K562 (cell line): ENCODE measurements around the gene SLC5A6. TPM values are rescaled to one million over a fixed set of nuclear protein-coding genes. Genes with fewer than 3 reads are reported as not detected.
A peak's percentile ranks its signal among the peaks of the same experiment; 100 is the strongest.

ENCODE experiments used
- ADNP ChIP-seq: fragments of 200-800 bp; sonication (Bioruptor generic); IDR thresholded peaks from 2 replicates; pipeline ENCODE4 v1.6.1; 2016; ENCODE audit warnings: missing genetic modification characterization, missing compliant biosample characterization
- CSDE1 ChIP-seq, 2 experiments: fragments of 450-650 bp; IDR thresholded peaks; 2 replicates each; pipeline ENCODE4 v1.6.1; 2016; ENCODE audit warnings: mild to moderate bottlenecking in 1 of 2
- DDX20 ChIP-seq: fragments of 450-650 bp; IDR thresholded peaks from 2 replicates; pipeline ENCODE4 v1.6.1; 2016; ENCODE audit warnings: missing genetic modification characterization, low read depth, mild to moderate bottlenecking, missing compliant biosample characterization, moderate library complexity
- ILK ChIP-seq: fragments of 450-650 bp; IDR thresholded peaks from 2 replicates; pipeline ENCODE4 v1.6.1; 2016; ENCODE audit warnings: missing genetic modification characterization, low read depth, mild to moderate bottlenecking, missing compliant biosample characterization, moderate library complexity, borderline replicate concordance
- KAT7 ChIP-seq: sonication (generic); formaldehyde crosslinking; IDR thresholded peaks from 2 replicates; pipeline ENCODE4 v1.8.0; 2022; ENCODE audit warnings: missing genetic modification reagents, mild to moderate bottlenecking, borderline replicate concordance
- MCM5 ChIP-seq: fragments of 450-650 bp; IDR thresholded peaks from 2 replicates; pipeline ENCODE4 v1.6.1; 2016; ENCODE audit warnings: low read depth
- NCOA1 ChIP-seq: fragments of 450-650 bp; IDR thresholded peaks from 2 replicates; pipeline ENCODE4 v1.6.1; 2016; ENCODE audit warnings: low read depth
- NFXL1 ChIP-seq: fragments of 450-650 bp; formaldehyde crosslinking; IDR thresholded peaks from 2 replicates; pipeline ENCODE4 v1.4.0; 2021; ENCODE audit warnings: mild to moderate bottlenecking
- NFYB ChIP-seq: IDR thresholded peaks from 2 replicates; pipeline ENCODE4 v1.6.1; 2011; ENCODE audit warnings: mild to moderate bottlenecking, moderate library complexity; ENCODE audit not compliant: insufficient read length; ENCODE audit errors: extremely low read depth
- RBBP5 ChIP-seq: fragments of 200-600 bp; sonication (generic); IDR thresholded peaks from 2 replicates; pipeline ENCODE4 v1.6.1; 2012; ENCODE audit warnings: borderline replicate concordance, mild to moderate bottlenecking, low read length, control low read depth, inconsistent platforms; ENCODE audit not compliant: insufficient read depth, poor library complexity, severe bottlenecking
- SLC30A9 ChIP-seq: fragments of 250-450 bp; sonication (Bioruptor Pico); IDR thresholded peaks from 2 replicates; pipeline ENCODE4 v1.8.0; 2022; ENCODE audit warnings: mild to moderate bottlenecking, moderate library complexity
- SP1 ChIP-seq: sonication (generic); formaldehyde crosslinking; IDR thresholded peaks from 2 replicates; pipeline ENCODE4 v1.8.1; 2022; ENCODE audit warnings: mild to moderate bottlenecking, missing genetic modification reagents
- TFAM ChIP-seq: fragments of 250-450 bp; sonication (Bioruptor Pico); conservative IDR thresholded peaks from 2 replicates; pipeline ENCODE4 v1.5.0; 2021; ENCODE audit warnings: mild to moderate bottlenecking, moderate library complexity
- THRAP3 ChIP-seq: fragments of 450-650 bp; IDR thresholded peaks from 2 replicates; pipeline ENCODE4 v1.6.1; 2016; ENCODE audit warnings: mild to moderate bottlenecking, inconsistent platforms, borderline replicate concordance
- ZNF212 ChIP-seq: fragments of 450-650 bp; formaldehyde crosslinking; IDR thresholded peaks from 2 replicates; pipeline ENCODE4 v1.4.0; 2020; ENCODE audit warnings: mild to moderate bottlenecking
- ZNF695 ChIP-seq: fragments of 450-650 bp; formaldehyde crosslinking; IDR thresholded peaks from 2 replicates; pipeline ENCODE4 v1.4.0; 2020; ENCODE audit warnings: mild to moderate bottlenecking, moderate library complexity
- ZNF717 ChIP-seq: fragments of 250-450 bp; sonication (Bioruptor Pico); IDR thresholded peaks from 2 replicates; pipeline ENCODE4 v1.5.0; 2021
- polyA plus RNA-seq, 8 experiments: library from polyadenylated mRNA; depleted of rRNA in 4 of 8; stranded (reverse) in 5 of 8; unstranded in 3 of 8; fragments of >200 nt; fragmentation: Nextera tagmentation in 2 of 8; fragmentation: Illumina TruSeq in 1 of 8; extraction: Ambion mirVana in 2 of 8; extraction: Trizol in 1 of 8; gene quantifications; 2 replicates each; pipeline versions ENCODE4 v1.2.1 to v1.2.3, GENCODE V29; 2011 to 2014; ENCODE audit warnings: inconsistent platforms in 1 of 8, missing spikeins in 1 of 8
- total RNA-seq, 7 experiments: library from RNA; depleted of rRNA in 6 of 7; stranded (reverse); fragments of >200 nt in 6 of 7; fragmentation: Illumina TruSeq in 2 of 7; extraction: Trizol in 2 of 7; gene quantifications; 2 replicates each; pipeline versions ENCODE4 v1.2.1 to v1.2.3, GENCODE V29; 2011 to 2021; ENCODE audit warnings: low replicate concordance in 1 of 7
- TF ChIP-seq, protein P1 (sequence below): fragments of 450-650 bp; IDR thresholded peaks from 2 replicates; pipeline ENCODE4 v1.6.1; 2016
- TF ChIP-seq, protein P2 (sequence below), 2 experiments: fragments of 450-650 bp in 1 of 2; sonication (generic) in 1 of 2; formaldehyde crosslinking in 1 of 2; IDR thresholded peaks in 1 of 2; conservative IDR thresholded peaks in 1 of 2; 2 replicates each; pipeline versions ENCODE4 v1.6.1 to v1.8.1; 2016 to 2023; ENCODE audit warnings: mild to moderate bottlenecking in 2 of 2, moderate library complexity in 2 of 2, inconsistent platforms in 1 of 2, missing genetic modification reagents in 1 of 2
- TF ChIP-seq, protein P3 (sequence below), 2 experiments: fragments of 450-650 bp in 1 of 2; IDR thresholded peaks; 2 replicates each; pipeline ENCODE4 v1.6.1; 2011 to 2017; ENCODE audit warnings: low read depth in 2 of 2, antibody characterized with exemption in 1 of 2, borderline replicate concordance in 1 of 2, low read length in 1 of 2, mild to moderate bottlenecking in 1 of 2, mixed read lengths in 1 of 2; ENCODE audit not compliant: control insufficient read depth in 1 of 2
- TF ChIP-seq, protein P4 (sequence below): sonication (generic); formaldehyde crosslinking; IDR thresholded peaks from 2 replicates; pipeline ENCODE4 v1.8.1; 2022; ENCODE audit warnings: missing genetic modification reagents

Gene SLC5A6
- total and polyA plus RNA-seq, 9 of the 15 experiments (the other 6 are each of a cell fraction or from before 2014, with no cell fraction given) = 32.6 to 137 (median 107) TPM

DNA sequence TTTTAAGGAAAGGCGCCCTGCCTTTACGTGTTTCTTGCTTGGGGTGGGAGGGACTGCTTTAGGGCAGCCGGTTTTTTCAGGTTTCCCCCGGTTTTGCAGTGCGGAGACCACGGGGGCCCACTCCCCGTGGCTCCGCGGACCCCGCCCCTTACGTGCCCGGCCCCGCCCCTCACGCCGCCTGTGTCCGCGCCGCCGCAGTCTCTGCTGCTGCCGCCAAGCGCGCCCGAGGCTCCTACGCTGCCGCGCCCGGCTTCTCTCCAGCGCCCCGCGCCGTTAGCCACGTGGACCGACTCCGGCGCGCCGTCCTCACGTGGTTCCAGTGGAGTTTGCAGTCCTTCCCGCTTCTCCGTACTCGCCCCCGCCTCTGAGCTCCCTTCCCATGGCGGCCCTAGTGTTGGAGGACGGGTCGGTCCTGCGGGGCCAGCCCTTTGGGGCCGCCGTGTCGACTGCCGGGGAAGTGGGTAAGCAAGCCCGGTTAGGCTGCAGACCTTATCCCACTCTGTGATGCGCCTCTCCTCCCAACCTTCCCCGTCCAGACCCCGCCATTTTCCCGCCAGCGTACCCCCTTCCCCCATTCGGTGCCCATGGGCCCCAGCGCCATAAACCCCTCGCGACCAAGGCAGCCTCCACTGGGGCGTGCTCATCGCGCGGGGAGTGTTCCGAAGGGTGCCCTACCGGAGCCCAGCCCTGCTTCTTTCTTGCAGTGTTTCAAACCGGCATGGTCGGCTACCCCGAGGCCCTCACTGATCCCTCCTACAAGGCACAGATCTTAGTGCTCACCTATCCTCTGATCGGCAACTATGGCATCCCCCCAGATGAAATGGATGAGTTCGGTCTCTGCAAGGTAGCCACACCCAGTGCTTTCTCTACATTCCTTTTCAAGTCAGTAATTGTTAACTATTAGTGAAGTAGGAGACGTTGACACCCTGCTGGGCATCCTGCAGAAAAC lies 5.4 kb upstream of the SLC5A6 start, which contains the start of gene CAD (continued):
- TF ChIP-seq, protein P1, sequence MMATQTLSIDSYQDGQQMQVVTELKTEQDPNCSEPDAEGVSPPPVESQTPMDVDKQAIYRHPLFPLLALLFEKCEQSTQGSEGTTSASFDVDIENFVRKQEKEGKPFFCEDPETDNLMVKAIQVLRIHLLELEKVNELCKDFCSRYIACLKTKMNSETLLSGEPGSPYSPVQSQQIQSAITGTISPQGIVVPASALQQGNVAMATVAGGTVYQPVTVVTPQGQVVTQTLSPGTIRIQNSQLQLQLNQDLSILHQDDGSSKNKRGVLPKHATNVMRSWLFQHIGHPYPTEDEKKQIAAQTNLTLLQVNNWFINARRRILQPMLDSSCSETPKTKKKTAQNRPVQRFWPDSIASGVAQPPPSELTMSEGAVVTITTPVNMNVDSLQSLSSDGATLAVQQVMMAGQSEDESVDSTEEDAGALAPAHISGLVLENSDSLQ = no peak
- TF ChIP-seq DDX20 (tag) (no peak), ZNF717 (no peak), SLC30A9 (CRISPR knock-in tag) (no peak), ILK (no peak), KAT7 (CRISPR knock-in tag) (peak; percentile 93; the same call in 1 of the 2 replicates), ZNF695 (no peak), ADNP (tag) (no peak), RBBP5 (peak; percentile 66), NFYB (no peak), CSDE1 (IDR thresholded peaks at IDR 0.05) (no peak; a peak in 1 of 4 replicates), ZNF212 (no peak), MCM5 (no peak), NFXL1 (CRISPR knock-in tag) (no peak), SP1 (peak; percentile 86), THRAP3 (no peak), NCOA1 (no peak), TFAM (CRISPR knock-in tag) (no peak)
- TF ChIP-seq, protein P2, sequence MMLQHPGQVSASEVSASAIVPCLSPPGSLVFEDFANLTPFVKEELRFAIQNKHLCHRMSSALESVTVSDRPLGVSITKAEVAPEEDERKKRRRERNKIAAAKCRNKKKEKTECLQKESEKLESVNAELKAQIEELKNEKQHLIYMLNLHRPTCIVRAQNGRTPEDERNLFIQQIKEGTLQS (IDR thresholded peaks at IDR 0.05) = no peak
- TF ChIP-seq, protein P2 (CRISPR knock-in tag; conservative IDR thresholded peaks at IDR 0.05) = no peak
- TF ChIP-seq, protein P3, sequence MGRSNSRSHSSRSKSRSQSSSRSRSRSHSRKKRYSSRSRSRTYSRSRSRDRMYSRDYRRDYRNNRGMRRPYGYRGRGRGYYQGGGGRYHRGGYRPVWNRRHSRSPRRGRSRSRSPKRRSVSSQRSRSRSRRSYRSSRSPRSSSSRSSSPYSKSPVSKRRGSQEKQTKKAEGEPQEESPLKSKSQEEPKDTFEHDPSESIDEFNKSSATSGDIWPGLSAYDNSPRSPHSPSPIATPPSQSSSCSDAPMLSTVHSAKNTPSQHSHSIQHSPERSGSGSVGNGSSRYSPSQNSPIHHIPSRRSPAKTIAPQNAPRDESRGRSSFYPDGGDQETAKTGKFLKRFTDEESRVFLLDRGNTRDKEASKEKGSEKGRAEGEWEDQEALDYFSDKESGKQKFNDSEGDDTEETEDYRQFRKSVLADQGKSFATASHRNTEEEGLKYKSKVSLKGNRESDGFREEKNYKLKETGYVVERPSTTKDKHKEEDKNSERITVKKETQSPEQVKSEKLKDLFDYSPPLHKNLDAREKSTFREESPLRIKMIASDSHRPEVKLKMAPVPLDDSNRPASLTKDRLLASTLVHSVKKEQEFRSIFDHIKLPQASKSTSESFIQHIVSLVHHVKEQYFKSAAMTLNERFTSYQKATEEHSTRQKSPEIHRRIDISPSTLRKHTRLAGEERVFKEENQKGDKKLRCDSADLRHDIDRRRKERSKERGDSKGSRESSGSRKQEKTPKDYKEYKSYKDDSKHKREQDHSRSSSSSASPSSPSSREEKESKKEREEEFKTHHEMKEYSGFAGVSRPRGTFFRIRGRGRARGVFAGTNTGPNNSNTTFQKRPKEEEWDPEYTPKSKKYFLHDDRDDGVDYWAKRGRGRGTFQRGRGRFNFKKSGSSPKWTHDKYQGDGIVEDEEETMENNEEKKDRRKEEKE (IDR thresholded peaks at IDR 0.05; ENCODE audit: borderline replicate concordance in 1 of 2, control insufficient read depth in 1 of 2, low read depth in 2 of 2, low read length in 1 of 2) = no peak
- TF ChIP-seq, protein P4, sequence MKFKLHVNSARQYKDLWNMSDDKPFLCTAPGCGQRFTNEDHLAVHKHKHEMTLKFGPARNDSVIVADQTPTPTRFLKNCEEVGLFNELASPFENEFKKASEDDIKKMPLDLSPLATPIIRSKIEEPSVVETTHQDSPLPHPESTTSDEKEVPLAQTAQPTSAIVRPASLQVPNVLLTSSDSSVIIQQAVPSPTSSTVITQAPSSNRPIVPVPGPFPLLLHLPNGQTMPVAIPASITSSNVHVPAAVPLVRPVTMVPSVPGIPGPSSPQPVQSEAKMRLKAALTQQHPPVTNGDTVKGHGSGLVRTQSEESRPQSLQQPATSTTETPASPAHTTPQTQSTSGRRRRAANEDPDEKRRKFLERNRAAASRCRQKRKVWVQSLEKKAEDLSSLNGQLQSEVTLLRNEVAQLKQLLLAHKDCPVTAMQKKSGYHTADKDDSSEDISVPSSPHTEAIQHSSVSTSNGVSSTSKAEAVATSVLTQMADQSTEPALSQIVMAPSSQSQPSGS (CRISPR knock-in tag) = no peak
